ENCODE results near the gene EPB41L2.
A peak's percentile ranks its signal among the peaks of the same experiment; 100 is the strongest.

EPB41L2 gene

DNA sequence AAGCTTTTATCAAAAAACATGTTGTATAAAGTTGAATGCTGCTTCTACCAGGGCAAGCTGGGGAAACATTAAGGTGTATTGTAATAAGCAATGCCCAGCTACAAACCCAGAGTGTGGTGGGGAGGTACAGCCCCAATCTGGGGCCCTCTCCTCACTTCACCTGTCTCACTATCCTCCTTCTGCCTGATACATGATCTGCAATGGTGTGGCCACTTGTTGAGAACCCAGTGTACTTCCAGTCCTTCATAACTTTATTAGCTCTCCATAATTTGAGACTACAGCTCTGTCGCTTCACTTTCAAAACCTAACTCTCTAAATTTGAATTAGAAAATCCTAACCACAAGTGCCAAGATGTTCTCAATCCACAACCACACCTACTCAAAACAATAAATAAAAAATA lies 84.9 kb downstream of the EPB41L2 start:
- Histone ChIP-seq H3K36me3 (ENCODE audit: insufficient read depth, low read length) (no peaks in the 10 kb centered on the region), H3K9ac (ENCODE audit: insufficient read length) (no peak overlapping the region), H3K4me3 (no peak overlapping the region), H3K9me3 (ENCODE audit: low read depth, low read length) (no peaks in the 10 kb centered on the region), H3K27ac (no peak overlapping the region)
- TF ChIP-seq EZH2 (IDR thresholded peaks at IDR 0.05) (no peak), POLR2AphosphoS5 (IDR thresholded peaks at IDR 0.05; ENCODE audit: borderline replicate concordance, low read depth, low read length) (no peak), FOXP2 (optimal IDR thresholded peaks at IDR 0.05; ENCODE audit: control extremely low read depth, extremely low read length, insufficient read depth) (no peak)
- DNase-seq (ENCODE audit: low read depth, low spot score) = no peak

DNA sequence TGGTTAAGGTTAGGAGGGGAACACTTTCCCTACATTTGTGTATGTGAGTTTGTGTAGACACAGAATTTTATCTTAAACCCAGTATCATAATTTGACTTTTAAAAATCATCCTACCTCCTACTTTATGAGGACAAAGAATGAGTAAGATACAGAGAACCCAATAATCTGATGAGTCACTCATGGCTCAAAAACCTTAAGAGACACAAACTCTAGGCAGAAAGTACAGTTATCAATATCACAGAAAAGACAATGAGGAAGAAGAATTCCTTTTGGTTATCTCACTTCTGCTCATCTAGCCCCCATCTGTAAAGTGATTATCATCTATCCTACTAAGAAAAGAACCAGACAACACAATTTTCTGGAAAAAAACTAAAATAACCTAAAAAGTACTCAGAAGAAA lies 87.7 kb downstream of the EPB41L2 start:
- H3K27ac ChIP-seq = no peak overlapping the region
- H3K4me3 ChIP-seq = no peak overlapping the region
- TF ChIP-seq POLR2AphosphoS5 (IDR thresholded peaks at IDR 0.05; ENCODE audit: borderline replicate concordance, low read depth, low read length) (no peak), EZH2 (IDR thresholded peaks at IDR 0.05) (no peak), FOXP2 (optimal IDR thresholded peaks at IDR 0.05; ENCODE audit: control extremely low read depth, extremely low read length, insufficient read depth) (no peak)
- H3K9ac ChIP-seq (ENCODE audit: insufficient read length) = no peak overlapping the region
- DNase-seq (ENCODE audit: low read depth, low spot score) = no peak
- no peaks in the 10 kb centered on the region for H3K9me3 ChIP-seq (ENCODE audit: low read depth, low read length)
- no peaks in the 10 kb centered on the region for H3K36me3 ChIP-seq (ENCODE audit: insufficient read depth, low read length)

DNA sequence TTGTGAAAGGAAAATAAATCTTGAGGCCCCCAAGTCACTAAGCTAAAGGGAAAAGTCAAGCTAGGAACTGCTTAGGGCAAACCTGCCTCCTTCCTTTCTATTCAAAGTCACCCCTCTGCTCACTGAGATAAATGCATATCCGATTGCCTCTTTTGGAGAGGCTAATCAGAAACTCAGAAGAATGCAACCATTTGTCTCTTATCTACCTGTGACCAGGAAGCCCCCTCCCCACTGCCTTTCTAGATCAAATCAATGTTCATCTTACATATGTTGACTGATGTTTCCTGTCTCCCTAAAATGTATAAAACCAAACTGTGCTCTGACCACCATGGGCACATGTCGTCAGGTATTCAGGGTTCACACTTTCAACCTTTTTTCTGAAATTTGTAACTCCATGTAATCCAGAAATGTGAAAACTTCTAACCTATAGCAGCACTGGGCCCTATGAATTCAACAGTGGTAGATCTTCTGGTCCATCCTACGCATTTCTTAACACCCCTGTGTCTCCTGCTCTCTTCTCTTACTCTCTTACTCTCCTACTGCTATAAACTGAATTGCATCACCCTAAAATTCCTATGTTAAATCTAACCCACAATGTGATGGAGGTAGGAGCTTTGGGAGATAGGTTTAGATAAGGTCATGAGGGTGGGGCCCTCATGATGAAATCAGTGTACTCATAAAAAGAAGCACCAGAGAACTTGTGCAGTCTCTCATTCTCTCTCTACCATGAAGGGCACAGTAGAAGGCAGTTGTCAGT lies 89.3 kb downstream of the EPB41L2 start:
- Histone ChIP-seq H3K4me3 (no peak overlapping the region), H3K36me3 (ENCODE audit: insufficient read depth, low read length) (no peaks in the 10 kb centered on the region), H3K9me3 (ENCODE audit: low read depth, low read length) (no peaks in the 10 kb centered on the region), H3K27ac (no peak overlapping the region), H3K9ac (ENCODE audit: insufficient read length) (no peak overlapping the region)
- DNase-seq (ENCODE audit: low read depth, low spot score) = no peak
- TF ChIP-seq FOXP2 (optimal IDR thresholded peaks at IDR 0.05; ENCODE audit: control extremely low read depth, extremely low read length, insufficient read depth) = no peak
- TF ChIP-seq POLR2AphosphoS5 (IDR thresholded peaks at IDR 0.05; ENCODE audit: borderline replicate concordance, low read depth, low read length) = no peak
- no peak for TF ChIP-seq EZH2 (IDR thresholded peaks at IDR 0.05)

DNA sequence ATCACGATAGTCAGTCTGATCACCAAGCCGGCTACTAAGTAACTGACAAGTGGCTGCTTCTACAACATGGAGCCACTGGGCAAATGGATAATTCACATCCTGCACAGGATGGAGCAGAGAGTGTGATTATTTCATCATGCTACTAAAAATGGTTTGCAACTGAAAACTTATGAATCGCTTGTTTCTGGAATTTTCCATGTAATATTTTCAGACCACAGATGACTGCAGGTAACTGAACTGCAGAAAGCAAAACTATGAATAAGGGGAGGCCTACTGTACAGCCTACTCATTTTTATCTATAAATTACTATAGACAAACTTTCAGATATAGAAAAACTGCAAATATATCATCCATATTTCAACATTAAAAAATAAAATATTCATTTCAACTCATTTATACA lies 91.5 kb downstream of the EPB41L2 start:
- no peaks in the 10 kb centered on the region for H3K36me3 ChIP-seq (ENCODE audit: insufficient read depth, low read length)
- H3K4me3 ChIP-seq = no peak overlapping the region
- TF ChIP-seq EZH2 (IDR thresholded peaks at IDR 0.05) = no peak
- TF ChIP-seq FOXP2 (optimal IDR thresholded peaks at IDR 0.05; ENCODE audit: control extremely low read depth, extremely low read length, insufficient read depth) = no peak
- TF ChIP-seq POLR2AphosphoS5 (IDR thresholded peaks at IDR 0.05; ENCODE audit: borderline replicate concordance, low read depth, low read length) = no peak
- 0 out of 2 replicates have a peak overlapping the region, but pooled peaks have one; percentile 32 for H3K27ac ChIP-seq
- no peaks in the 10 kb centered on the region for H3K9me3 ChIP-seq (ENCODE audit: low read depth, low read length)
- H3K9ac ChIP-seq (ENCODE audit: insufficient read length) = no peak overlapping the region
- no peak for DNase-seq (ENCODE audit: low read depth, low spot score)

DNA sequence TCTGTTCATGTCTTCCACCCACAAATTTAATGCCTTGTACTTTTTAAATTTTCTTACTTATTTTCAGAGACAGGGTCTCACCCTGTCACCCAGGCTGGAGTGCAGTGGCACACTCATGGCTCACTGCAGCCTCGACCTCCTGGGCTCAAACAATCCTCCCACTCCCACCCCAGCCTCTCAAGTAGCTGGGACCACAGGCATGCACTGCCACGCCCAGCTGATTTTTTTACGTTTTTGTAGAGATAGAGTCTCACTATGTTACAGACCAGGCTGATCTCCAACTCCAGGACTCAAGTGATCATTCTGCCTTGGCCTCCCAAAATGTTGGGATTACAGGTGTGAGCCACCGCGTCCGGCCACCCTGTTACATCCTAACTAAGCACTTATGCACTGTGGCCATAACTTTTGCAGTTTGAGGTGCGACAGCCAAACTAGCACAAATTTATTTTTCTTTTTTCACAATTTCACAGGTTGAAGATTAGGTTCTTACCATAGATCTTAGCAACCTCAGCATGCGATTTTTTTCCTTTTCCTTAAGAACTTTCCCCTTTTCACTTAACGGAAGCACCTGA lies 92.1 kb downstream of the EPB41L2 start:
- DNase-seq (ENCODE audit: low read depth, low spot score) = no peak
- TF ChIP-seq EZH2 (IDR thresholded peaks at IDR 0.05) (no peak), FOXP2 (optimal IDR thresholded peaks at IDR 0.05; ENCODE audit: control extremely low read depth, extremely low read length, insufficient read depth) (no peak), POLR2AphosphoS5 (IDR thresholded peaks at IDR 0.05; ENCODE audit: borderline replicate concordance, low read depth, low read length) (no peak)

DNA sequence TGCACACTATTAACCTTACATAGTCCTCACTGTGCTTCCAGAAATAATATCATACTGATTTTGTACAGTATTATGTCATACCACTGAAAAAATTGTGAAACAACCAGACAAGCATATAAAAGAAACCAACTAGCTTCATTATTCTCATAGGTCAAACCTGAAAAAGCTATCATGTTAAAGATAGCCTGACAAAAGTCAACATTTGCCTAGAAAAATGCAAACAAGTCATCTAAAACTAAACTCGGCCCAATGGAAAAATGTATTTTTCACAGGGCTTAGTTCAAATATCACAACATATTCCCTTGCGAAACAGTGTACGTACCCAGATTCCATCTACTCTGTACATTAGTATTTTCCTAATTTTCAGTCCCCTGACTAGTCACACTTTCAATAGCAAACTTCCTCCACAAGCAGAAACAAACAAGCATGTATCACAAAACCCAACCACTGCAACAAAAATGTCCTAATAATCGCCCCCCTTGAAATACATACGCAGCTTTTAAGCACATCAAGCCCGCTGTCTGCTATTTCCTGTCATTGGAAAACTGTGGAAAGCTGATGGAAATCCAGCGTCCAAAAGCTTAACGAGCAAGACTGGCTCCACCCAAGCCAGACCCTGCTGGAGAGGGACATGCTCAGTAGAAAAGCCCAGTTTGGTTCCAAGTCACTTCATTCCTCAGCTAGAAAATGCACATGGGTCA lies 93.1 kb downstream of the EPB41L2 start:
- Histone ChIP-seq H3K9me3 (ENCODE audit: low read depth, low read length) (no peaks in the 10 kb centered on the region), H3K4me3 (peak overlapping the region; percentile 41), H3K36me3 (ENCODE audit: insufficient read depth, low read length) (no peaks in the 10 kb centered on the region), H3K27ac (peak overlapping the region; percentile 69), H3K9ac (ENCODE audit: insufficient read length) (peak overlapping the region; percentile 4)
- no peak for TF ChIP-seq FOXP2 (optimal IDR thresholded peaks at IDR 0.05; ENCODE audit: control extremely low read depth, extremely low read length, insufficient read depth)
- TF ChIP-seq EZH2 (IDR thresholded peaks at IDR 0.05) = no peak
- TF ChIP-seq POLR2AphosphoS5 (IDR thresholded peaks at IDR 0.05; ENCODE audit: borderline replicate concordance, low read depth, low read length) = no peak
- no peak for DNase-seq (ENCODE audit: low read depth, low spot score)

More for the DNA sequence above, 92.1 kb downstream of the EPB41L2 start:
- Histone ChIP-seq H3K27ac (peak overlapping the region; percentile 69), H3K9ac (ENCODE audit: insufficient read length) (no peak overlapping the region), H3K36me3 (ENCODE audit: insufficient read depth, low read length) (no peaks in the 10 kb centered on the region), H3K9me3 (ENCODE audit: low read depth, low read length) (no peaks in the 10 kb centered on the region), H3K4me3 (peak overlapping the region; percentile 41; the same call in 1 of the 2 replicates)

DNA sequence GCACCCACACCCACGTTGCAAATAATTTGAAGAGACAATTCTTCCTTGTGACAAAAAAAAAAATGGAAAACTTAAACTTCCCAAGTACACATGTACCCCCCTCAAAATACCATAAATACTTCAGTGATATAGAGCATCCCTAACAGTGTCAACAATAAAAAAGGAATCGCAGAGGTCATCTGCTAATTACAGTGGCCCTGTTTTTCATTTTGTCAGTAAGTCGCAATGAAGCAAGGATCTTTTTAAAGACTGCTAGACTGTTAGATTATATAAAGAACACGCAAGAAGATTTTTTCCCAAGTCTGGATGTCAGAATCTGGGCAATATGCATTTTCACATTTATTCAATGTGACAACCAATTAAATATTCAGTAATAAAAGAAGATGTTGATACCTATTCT lies 93.9 kb downstream of the EPB41L2 start:
- TF ChIP-seq POLR2AphosphoS5 (IDR thresholded peaks at IDR 0.05; ENCODE audit: borderline replicate concordance, low read depth, low read length) = no peak
- no peak for TF ChIP-seq FOXP2 (optimal IDR thresholded peaks at IDR 0.05; ENCODE audit: control extremely low read depth, extremely low read length, insufficient read depth)
- no peak for TF ChIP-seq EZH2 (IDR thresholded peaks at IDR 0.05)
- Histone ChIP-seq H3K27ac (no peak overlapping the region), H3K9ac (ENCODE audit: insufficient read length) (no peak overlapping the region), H3K4me3 (no peak overlapping the region), H3K9me3 (ENCODE audit: low read depth, low read length) (no peaks in the 10 kb centered on the region), H3K36me3 (ENCODE audit: insufficient read depth, low read length) (no peaks in the 10 kb centered on the region)
- DNase-seq (ENCODE audit: low read depth, low spot score) = no peak

DNA sequence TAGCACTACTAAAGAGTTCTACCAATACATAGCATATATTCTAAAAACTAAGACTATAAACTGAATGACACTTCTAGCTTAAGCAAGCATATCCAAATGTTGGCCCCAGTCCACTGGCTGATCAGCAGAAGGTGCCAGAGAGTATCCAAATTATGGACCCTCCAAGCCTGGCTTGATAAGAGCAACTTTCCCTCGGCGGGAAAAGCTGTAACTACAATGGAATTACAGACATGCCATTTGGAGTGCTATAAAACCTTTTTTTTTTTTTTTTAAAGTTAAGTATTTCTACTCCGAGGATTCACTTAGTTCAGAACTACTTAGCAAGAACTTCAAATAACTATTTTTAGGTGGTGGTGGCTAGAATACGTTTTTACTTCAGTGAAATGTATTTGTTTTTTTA lies 94.6 kb downstream of the EPB41L2 start:
- Histone ChIP-seq H3K9ac (ENCODE audit: insufficient read length) (no peak overlapping the region), H3K36me3 (ENCODE audit: insufficient read depth, low read length) (no peaks in the 10 kb centered on the region), H3K4me3 (no peak overlapping the region), H3K9me3 (ENCODE audit: low read depth, low read length) (no peaks in the 10 kb centered on the region), H3K27ac (no peak overlapping the region)
- no peak for DNase-seq (ENCODE audit: low read depth, low spot score)
- TF ChIP-seq EZH2 (IDR thresholded peaks at IDR 0.05) (no peak), POLR2AphosphoS5 (IDR thresholded peaks at IDR 0.05; ENCODE audit: borderline replicate concordance, low read depth, low read length) (no peak), FOXP2 (optimal IDR thresholded peaks at IDR 0.05; ENCODE audit: control extremely low read depth, extremely low read length, insufficient read depth) (no peak)

Measured in SK-N-MC (cell line).